ENCODE measurements around the gene ART3.
A peak's percentile ranks its signal among the peaks of the same experiment; 100 is the strongest.

ART3 gene

DNA sequence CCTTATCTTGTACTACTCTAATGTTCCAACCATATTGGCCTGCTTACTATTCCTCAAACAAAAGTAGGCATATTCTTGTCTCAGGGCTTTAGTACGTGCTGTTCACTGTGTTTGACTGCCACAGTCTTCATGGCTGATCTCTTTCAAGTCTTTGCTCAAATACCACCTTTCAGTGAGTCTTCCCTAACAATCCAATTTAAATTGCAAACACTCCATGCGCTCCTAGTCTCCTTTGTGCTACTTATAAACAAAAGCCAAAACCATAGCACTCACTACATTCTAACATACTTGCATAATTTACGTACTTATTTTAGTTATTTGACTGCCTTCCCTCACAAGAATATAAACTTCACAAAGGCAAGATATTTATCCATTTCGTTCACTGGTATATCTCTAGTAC is 1.7 kb upstream of the ART3 start:
- DNase-seq: no peak

DNA sequence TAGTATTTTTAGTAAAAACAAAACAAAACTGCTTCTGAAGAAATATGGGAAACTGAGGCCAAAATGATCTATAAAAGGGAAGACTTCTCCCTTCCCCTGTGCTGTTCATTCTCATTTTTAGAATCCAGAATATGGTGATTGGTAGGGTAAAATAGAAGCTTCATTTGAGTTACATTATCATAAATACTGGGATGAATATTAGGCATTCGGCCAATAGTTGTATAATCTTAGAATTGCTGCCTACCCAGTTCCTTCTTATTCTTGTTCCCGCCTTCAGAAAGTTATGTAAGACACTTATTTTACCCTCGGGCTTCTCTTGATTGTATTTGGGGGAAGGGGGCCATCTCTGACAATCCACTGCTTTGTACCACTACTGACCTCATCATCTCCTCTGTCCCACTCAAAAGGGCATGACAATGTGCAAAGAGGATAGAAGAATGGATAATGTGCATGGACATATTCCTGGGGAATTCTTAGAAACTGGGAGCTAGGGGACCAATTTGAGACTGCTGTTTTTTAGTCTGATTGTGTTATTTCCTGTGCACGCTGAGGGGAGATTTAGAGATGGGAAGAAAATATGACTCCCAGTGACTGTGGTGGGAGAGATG is 588 bp downstream of the ART3 start:
- no peak for DNase-seq

DNA sequence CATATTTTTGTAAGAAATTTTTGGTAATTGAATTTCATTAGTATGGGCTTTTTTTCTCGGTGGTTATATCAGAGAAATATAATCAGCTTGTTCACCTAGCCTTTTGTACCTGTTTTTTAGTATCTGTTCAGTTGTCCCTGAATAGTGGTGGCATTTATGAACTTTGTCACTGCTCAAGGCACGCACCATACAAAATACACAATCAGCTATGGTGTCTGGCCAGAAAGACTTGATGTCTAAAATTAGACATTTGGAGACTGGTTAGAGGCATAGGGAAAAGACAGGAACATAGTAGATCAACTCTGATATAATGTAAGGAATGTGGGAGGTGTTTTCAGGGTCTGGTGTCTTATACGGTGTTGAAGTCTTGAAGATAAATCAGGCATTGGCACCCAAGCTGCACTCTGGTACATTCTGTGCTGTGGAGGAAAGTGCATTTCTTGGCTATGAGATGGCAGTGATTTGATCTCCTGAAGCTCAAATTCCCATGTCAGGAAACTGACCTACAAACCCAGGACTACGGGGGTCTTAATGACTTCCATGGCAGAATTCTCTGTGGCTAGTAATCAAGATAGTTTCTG is 3.6 kb downstream of the ART3 start:
- no peak for DNase-seq

DNA sequence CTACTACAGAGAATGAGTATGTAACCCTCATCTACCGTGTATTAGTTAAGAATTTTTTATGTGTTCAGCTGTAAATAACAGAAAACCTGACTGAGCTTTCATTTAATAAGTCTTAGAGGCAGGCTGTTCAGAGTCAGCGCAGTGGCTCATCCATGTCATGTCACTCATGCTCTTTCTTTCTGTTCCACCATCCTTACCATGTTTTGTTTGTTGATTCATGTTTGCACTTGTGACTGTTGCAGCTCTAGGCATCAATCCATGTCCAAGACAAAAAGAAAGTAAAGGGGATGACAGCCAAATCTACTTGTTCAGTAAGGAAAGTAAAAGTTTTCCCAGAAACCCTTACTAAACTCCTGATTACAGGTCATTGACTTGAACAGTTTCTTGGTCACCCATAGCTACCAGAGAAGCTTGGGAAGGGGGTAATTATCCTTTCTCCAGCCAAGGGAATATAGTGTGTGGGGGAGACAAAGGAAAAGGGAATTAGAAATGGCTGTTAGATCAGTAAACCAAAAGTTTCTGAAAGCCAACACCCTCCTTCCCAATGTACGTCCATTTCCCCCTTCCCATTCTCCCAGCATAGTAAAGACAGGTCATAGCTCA is 9.0 kb downstream of the ART3 start:
- DNase-seq: no peak

DNA sequence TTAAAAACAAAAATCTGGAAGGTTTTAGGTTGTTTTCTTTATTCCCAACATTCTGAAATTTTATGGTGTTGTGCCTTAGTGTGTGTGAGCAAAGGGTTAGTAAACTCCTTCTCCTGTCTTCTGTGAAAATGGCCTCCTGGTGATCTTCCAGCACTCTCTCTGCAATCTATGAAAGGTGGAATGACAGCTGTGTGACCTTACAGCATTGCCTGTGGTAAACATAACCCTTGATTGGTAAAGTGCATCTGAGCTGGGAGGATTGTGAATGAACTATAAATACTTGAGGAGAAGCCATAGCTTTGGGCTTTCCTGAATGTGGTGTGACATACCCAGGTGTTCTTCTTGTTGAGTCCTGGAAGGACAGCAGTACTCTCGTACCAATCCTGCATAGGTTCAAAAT is 10.0 kb downstream of the ART3 start:
- no peak for DNase-seq

DNA sequence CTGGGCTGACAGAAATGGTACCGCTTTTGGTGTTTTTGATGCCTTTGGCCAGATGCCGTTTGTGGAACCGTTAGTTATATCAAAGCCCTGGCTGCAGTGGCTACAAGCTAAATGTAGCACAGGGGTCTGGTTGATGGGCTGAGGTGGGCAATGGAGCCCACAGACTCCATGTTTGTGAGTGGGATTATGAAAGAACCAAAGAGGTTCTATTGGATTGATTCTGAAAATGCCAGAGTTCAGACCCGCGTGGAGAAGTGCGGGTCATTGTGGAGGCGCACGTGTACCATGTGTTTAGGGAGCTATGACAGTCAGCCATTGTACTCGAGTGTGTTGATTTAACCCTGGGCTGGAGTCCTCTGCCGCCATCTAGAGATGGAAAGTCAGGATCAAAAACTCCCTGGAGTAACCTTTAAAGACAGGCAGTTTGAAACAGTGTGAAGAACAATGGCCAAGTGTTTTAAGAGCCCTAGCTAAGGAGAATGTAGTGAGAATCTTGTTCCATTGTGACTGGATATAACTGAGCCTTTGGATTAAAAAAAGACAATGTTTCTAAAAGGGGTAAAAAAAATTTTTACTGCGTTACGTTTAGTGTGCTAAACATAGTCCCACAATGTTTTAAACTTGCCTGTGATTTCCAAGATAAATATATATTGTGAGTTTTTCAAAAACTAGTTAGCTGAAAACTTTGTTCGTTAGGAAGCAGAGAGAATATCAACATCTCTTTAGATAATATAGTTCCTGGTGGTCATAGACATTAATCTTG is 12.7 kb downstream of the ART3 start:
- no peak for DNase-seq

DNA sequence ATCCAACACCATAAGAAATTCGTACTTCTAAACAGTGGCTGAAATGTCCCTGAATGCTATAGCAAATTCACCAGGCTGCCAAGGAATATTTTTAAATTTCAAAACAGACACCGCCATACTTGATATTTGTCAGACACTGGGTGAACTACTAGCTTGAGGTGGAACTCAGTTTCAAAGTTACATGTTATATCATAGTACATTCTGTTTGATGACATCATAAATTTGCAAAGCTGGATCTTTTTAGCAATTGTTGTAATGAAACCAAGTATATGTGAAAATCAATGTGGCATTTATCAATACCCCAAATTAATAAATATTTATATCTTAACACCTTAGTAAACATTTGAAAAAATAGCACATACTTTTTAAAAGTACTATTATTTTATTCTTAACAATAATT is 14.2 kb downstream of the ART3 start:
- DNase-seq: no peak

DNA sequence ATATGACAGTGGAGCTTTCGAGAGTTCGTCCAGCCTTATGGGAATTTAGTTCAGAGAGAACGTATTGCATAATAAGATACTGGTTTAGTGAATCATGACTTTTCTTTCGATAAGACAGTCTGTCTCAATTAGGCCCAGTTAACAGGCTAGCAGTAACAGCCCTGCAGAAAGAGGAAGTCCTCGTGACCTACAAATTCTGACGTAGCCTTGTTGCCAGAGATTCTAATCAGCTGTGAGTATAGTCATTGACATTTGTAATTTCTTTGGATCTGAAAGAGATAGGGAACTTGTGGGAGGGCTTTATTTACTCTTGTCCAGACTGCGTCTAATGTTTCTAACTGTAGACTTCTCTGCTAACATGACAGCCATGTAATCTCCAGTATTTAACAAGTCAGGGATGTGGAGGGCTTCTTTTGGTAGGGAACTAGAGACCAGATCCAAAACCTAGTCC is 15.8 kb downstream of the ART3 start:
- no peak for DNase-seq

DNA sequence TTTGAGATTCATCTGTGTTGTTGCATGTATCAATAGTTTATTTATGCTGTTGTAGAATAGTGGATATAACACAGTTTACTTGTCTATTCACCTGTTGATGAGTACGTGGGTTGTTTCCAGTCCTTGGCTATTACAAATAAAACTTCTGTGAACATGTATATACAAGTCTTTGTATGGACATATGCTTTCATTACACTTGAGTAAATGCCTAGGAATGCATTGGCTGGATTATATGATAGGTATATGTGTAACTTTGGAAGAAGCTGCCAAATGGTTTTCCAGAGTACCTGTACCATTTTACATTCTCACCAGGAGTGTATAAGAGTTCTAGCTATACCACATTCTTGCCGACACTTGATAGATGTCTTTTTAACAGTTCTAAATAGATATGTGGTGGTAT is 16.5 kb downstream of the ART3 start:
- DNase-seq: no peak

DNA sequence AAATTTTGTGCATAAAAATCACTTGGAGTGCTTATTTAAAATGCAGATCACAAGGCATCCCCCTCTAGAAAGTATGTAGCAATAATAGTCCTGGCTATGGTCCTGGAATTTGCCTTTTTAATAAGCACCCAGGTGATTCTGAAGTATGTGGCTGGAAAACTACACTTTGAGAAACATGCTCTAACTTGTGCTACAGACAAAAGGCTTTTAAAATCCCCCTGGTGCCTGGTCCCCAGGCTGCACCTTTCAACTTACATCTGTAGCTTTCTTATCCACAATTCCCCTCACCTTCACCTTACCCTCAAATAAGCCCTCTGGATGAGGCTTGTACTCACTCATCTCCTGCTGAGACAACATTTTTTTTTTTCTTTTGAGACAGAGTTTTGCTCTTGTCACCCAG is 21.1 kb downstream of the ART3 start:
- DNase-seq: no peak

DNA sequence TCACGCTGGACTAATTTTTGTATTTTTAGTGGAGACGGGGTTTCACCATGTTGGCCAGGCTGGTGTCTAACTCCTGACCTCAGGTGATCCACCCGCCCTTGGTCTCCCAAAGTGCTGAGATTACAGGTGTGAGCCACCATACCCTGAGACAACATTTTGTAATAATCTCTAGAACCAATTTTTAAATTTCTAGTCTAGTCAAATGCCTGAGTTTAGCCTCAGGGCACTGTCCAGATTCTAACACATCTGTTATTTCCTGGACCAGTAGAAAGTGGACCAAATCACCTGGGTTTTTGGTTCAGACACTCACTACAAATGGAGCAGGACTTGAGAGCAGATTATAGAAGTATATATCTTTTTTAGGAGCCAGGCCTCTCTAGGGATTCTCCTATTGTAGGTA is 21.6 kb downstream of the ART3 start:
- DNase-seq: no peak

DNA sequence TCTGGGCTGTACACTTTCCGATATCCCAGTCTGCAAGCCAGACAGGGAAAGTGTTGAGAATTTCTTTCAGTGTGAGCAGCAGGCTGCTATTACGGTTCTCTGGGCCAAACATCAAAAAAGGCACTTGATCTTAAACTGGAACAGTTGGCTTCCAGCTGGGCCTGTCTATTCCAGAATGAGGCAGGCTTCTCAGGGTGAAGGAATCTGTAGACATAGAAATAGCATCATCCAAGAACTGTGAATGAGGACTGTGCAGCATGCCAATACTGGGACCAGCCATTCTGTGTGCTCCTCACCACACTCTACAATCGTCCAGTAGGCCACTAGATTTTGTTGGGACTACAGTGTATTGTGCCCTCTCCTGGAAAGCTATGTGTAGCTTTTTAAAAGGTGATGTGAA is 31.1 kb downstream of the ART3 start:
- no peak for DNase-seq

DNA sequence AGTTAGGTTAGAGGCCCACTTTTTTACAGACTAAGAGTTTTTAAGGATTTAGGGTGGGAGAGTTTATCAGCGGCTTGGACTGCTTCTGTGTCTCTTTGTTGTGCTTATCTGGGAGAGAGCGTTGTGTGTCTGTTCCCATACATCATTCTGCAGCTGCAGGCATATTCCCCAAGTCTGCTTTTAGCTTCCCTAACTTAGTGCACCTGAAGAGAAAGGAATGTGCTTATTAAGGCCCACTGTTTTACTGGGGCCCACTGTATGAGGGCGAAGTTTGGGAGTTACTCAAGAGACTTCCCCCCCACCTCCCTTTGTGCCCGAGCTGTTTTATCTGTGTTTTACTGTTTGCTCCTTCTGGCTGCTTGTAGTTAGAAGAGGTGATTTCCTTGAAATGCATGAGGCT is 31.9 kb downstream of the ART3 start:
- no peak for DNase-seq

DNA sequence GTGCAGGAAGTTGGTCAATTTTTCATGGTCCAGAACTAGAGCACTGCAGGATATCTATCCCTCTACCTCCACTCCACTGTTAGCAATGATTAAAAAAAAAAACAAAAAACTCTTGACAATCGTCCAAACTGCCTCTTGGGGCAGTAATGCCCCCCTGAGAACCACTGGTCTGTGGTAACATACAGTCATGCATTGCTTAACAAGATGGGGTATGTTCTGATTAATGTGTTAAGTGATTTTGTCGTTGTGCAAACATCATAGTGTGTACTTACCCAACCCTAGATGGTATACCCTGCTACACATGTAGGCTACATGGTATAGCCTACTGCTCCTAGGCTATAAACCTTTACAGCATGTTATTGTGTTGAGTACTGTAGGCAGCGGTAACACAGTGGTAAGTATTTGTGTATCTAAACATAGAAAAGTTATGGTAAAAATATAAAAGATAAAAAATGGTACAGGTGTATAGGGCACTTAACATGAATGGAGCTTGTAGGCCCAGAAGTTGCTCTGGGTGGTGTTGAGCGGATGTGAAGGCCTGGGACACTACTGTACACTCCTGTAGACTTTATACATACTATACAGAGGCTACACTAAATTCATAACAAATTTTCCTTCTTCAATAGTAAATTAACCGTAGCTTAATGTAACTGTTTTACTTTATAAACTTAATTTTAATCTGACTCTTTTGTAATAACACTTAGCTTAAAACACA is 34.1 kb downstream of the ART3 start:
- no peak for DNase-seq

DNA sequence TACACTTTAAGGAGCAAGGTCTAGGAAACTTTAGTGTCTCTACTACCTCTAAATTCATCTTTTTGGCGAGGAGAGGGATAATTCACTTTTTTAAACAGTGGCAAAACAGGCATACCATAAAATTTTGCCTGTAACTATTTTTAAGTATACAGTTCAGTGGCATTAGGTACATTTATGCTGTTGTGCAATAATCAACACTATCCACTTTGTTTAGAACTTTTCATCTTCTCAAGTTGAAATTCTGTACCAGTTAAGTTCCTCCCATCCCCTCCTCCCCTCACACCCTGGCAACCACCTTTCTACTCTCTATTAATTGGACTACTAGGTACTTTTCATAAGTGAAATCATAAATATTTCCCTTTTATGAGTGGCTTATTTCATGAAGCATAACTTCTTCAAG is 42.3 kb downstream of the ART3 start:
- DNase-seq: no peak

DNA sequence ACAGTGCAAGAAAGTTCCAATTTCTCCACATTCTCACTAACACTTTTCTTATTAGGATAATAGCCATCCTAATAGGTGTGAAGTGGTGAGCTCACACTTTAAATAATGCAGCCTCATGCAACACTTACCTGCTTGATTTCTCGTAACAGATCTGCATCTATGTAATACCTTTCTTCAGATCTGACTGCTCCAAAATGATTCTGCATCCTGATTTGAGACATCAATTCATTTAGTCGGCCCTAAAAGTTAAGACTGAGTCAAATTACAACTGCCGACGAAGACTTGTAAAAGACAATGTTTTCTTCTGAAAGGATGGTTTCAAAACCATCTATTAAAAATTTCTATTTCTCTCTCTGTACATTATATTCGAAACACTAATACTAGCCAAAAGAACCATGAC is 43.0 kb downstream of the ART3 start:
- no peak for DNase-seq

DNA sequence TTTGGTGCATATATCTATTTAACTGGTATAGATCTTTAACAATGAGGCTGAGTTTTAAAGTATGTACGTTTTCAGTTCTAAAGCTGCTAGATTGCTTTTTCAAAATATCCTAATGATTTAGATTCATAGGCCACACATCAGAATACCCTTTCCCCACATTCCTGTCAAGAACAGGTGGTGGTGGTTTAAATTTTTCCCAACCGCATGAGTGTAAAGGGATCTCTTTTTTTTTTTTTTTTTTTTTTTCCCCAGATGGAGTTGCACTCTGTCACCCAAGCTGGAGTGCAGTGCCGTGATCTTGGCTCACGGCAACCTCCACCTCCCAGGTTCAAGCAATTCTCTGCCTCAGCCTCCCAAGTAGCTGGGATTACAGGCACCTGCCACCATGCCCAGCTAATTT is 45.7 kb downstream of the ART3 start:
- DNase-seq: no peak

DNA sequence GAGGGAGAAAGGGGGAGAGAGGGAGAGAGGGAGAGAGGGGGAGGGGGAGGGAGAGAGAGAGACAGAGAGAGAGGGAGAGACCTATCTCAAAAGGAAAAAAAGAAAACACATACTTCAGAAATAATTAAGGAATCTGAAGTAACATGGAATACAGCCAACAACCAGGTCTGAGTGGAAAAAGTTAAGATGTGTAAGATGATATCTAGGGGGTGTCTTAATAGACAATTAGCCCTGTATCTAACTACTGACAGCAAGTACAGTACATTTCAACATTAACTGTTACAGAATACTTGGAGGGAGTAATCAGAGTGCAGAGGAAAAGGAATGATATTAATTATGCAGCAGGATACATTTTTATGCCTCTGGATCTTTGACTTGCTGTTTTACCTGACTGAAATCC is 51.3 kb downstream of the ART3 start:
- no peak for DNase-seq

DNA sequence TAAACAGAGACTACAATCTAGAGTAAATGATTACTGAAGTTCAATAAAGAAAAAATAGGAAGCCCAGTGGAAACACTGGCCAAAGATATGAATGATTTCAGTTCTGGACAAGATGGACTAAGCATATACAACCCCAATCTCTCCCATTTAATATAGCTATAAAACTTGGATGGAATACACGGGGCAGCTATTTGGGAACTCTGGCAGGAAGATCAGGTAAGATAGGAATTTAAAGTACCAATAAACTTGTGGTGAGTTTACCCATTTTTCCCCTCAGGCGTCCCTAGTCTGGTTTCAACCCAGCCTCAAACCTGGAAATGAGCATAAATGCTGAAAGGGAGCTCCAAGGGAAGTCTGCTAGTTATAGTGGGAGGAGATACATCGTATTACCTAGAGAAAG is 53.2 kb downstream of the ART3 start:
- DNase-seq: no peak

DNA sequence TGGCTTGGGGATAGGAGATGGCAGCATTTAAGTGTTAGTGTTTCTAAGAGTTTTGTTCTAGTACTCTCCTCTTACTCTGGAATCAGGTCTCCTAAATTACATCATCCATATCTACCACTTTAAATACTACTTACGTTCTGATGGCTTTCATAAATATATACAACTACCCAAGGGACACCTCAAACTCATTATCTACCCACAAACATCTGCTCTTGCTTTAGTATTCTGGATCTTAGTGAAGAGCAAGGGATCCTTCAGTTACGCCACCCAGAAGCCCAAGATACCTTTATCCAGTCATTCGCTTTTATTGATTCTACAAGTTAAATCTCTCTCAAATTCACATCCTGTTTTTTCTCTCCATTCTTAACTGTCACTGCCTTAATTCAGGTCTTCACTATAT is 66.7 kb downstream of the ART3 start:
- no peak for DNase-seq

DNA sequence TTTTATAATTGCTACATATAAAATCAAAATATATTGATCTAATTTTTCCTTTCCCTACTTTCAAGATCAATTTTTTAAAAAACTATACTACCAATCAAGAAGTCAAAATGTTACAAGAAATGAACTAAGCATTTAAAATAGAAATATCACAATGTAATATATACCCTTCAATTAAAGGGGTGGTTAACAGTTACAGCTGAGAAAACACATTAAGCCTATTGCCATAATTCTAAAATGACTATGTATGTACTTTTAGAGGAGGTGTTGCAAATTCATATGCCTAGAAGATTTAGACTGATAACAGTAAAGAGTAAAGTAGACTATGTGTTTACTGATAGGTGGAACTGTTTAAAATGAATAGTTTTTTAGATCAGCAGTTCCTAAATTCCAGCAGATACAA is 70.0 kb downstream of the ART3 start:
- no peak for DNase-seq

DNA sequence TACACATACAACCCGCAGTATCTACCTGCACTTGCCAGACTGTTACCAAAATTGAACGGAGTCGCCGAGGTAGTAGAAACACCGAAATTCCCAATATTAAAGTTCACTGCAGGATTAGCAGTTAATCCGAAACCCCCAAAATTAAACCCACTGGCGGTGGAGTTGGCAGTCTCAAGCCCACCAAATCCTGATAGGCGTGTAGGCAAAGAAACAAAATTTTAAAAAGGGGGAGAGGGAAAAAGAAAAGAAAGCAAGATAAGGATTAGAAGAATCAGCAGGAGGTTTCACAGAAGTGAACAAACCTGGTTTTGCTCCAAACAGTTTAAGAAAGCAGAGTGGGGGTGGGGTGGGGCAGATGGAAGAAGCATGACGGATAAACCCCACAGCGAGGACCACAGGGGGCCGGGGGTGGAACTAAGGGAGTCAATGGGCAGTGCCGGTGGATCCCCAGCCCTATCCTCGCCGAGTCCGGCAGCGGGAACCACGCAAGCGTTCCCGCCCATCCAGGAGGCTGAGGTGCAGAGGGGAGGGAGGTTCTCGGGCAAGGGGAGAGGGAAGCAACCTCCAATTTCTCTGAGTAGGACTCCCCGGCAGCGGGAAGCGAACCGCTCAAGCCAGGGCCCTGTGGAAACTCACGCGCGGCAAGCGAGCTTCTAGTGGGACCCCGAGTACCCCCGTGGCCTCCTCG is 73.1 kb downstream of the ART3 start:
- DNase-seq: peak; percentile 36
